HepG2 (cell line): ENCODE data around the gene FKBP8. TPM values are rescaled to one million over a fixed set of nuclear protein-coding genes. Genes with fewer than 3 reads are reported as not detected.

Experiments used
- CREB3 ChIP-seq: sonication (generic); formaldehyde crosslinking; IDR thresholded peaks from 2 replicates; pipeline ENCODE4 v1.5.0; 2020; ENCODE audit warnings: missing genetic modification reagents
- FOSL2 ChIP-seq: sonication (generic); formaldehyde crosslinking; IDR thresholded peaks from 2 replicates; pipeline ENCODE4 v1.4.0; 2020; ENCODE audit warnings: missing genetic modification reagents
- HNRNPH1 ChIP-seq: fragments of 200-400 bp; formaldehyde crosslinking; optimal IDR thresholded peaks from 2 replicates; pipeline ENCODE3; 2017; ENCODE audit warnings: mild to moderate bottlenecking, low read depth, low read length
- MXD3 ChIP-seq: IDR thresholded peaks from 2 replicates; pipeline ENCODE4 v1.6.1; 2016; ENCODE audit warnings: mild to moderate bottlenecking, missing biosample characterization, missing genetic modification reagents
- NFE2 ChIP-seq: sonication (generic); formaldehyde crosslinking; IDR thresholded peaks from 2 replicates; pipeline ENCODE4 v1.4.0; 2020; ENCODE audit warnings: missing genetic modification reagents
- NRL ChIP-seq: sonication (generic); formaldehyde crosslinking; IDR thresholded peaks from 2 replicates; pipeline ENCODE4 v1.5.0; 2020; ENCODE audit warnings: missing genetic modification reagents, mild to moderate bottlenecking, moderate library complexity, borderline replicate concordance
- PREB ChIP-seq: sonication (generic); formaldehyde crosslinking; IDR thresholded peaks from 2 replicates; pipeline ENCODE4 v1.4.0; 2020; ENCODE audit warnings: missing genetic modification reagents
- RBM22 ChIP-seq: fragments of 200-400 bp; formaldehyde crosslinking; optimal IDR thresholded peaks from 2 replicates; pipeline ENCODE3; 2017; ENCODE audit warnings: mild to moderate bottlenecking, low read length, moderate library complexity
- REL ChIP-seq: sonication (generic); formaldehyde crosslinking; conservative IDR thresholded peaks from 2 replicates; pipeline ENCODE4 v1.8.0; 2022; ENCODE audit warnings: mild to moderate bottlenecking, missing genetic modification reagents, moderate library complexity
- RERE ChIP-seq: IDR thresholded peaks from 2 replicates; pipeline ENCODE4 v1.6.1; 2016; ENCODE audit warnings: low read depth, missing genetic modification reagents, missing compliant biosample characterization
- SRSF9 ChIP-seq: fragments of 200-400 bp; formaldehyde crosslinking; IDR thresholded peaks from 2 replicates; pipeline ENCODE4 v1.6.1; 2018; ENCODE audit warnings: borderline replicate concordance, mild to moderate bottlenecking, low read depth, low read length; ENCODE audit not compliant: insufficient read depth, poor library complexity, severe bottlenecking
- UBTF ChIP-seq: sonication (generic); formaldehyde crosslinking; IDR thresholded peaks from 2 replicates; pipeline ENCODE4 v1.4.0; 2020; ENCODE audit warnings: mild to moderate bottlenecking, missing genetic modification reagents
- ZNF564 ChIP-seq: sonication (generic); formaldehyde crosslinking; IDR thresholded peaks from 2 replicates; pipeline ENCODE4 v1.8.1; 2023; ENCODE audit warnings: mild to moderate bottlenecking, missing genetic modification reagents
- ZNF574 ChIP-seq: sonication (generic); formaldehyde crosslinking; IDR thresholded peaks from 2 replicates; pipeline ENCODE4 v1.4.0; 2020; ENCODE audit warnings: missing genetic modification reagents
- polyA plus RNA-seq, 8 experiments: library from polyadenylated mRNA; depleted of rRNA in 3 of 8; stranded (reverse) in 7 of 8; unstranded in 1 of 8; fragments of >200 nt; fragmentation: Illumina TruSeq in 4 of 8; extraction: Trizol in 4 of 8; gene quantifications; 2 replicates each; pipeline versions ENCODE4 v1.2.1 to v1.2.3, GENCODE V29; 2011 to 2016; ENCODE audit warnings: low read depth in 4 of 8, missing spikeins in 1 of 8, mixed read lengths in 1 of 8; ENCODE audit not compliant: insufficient read depth in 1 of 8
- total RNA-seq, 5 experiments: library from RNA; depleted of rRNA; stranded (reverse); fragments of >200 nt; fragmentation: Illumina TruSeq; extraction: Trizol; gene quantifications; 2 replicates each; pipeline ENCODE4 v1.2.3, GENCODE V29; 2016; ENCODE audit warnings: low read depth in 1 of 5

The FKBP8 gene
- total and polyA plus RNA-seq, 2 of the 13 experiments (the other 11 are each of a cell fraction or from before 2014, with no cell fraction given), result 81.7 to 93.9 TPM

- 0 out of 2 replicates have a peak, but pooled peaks have one; percentile 27 for TF ChIP-seq RERE (CRISPR knock-in tag)
- TF ChIP-seq FOSL2 (CRISPR knock-in tag), result peak; percentile 32; the same call in 1 of the 2 replicates
- no peak for TF ChIP-seq SRSF9
- TF ChIP-seq ZNF564 (CRISPR knock-in tag), result peak; percentile 93
- no peak for TF ChIP-seq ZNF574 (CRISPR knock-in tag)
- no peak for TF ChIP-seq HNRNPH1
- TF ChIP-seq NRL (CRISPR knock-in tag), result peak; percentile 90; the same call in 1 of the 2 replicates
- TF ChIP-seq MXD3 (CRISPR knock-in tag), result peak; percentile 96
- TF ChIP-seq CREB3 (CRISPR knock-in tag), result peak; percentile 91
- TF ChIP-seq NFE2 (CRISPR knock-in tag), result no peak
- TF ChIP-seq RBM22, result no peak
- peak; percentile 91; the same call in 1 of the 2 replicates for TF ChIP-seq PREB (CRISPR knock-in tag)
- peak; percentile 82; the same call in 1 of the 2 replicates for TF ChIP-seq REL (CRISPR knock-in tag)
- peak; percentile 87 for TF ChIP-seq UBTF (CRISPR knock-in tag)
Measured at GRCh38 chr19:18589380-18590272, 46.3 kb upstream of the FKBP8 start (continued).
